HG03159 (cell line): Measurements from ENCODE around the gene ATP11A.

Source experiments
- ATAC-seq: cut with Tn5 transposase; IDR thresholded peaks from one replicate; pipeline ENCODE4 v1.9.1; 2021; ENCODE audit warnings: mild to moderate bottlenecking, moderate library complexity; ENCODE audit not compliant: unreplicated experiment

The ATP11A gene

GRCh38 chr13:112756511-112756966, 66.7 kb downstream of the ATP11A start:
- ATAC-seq, result no peak

GRCh38 chr13:112756967-112757758, 67.3 kb downstream of the ATP11A start:
- no peak for ATAC-seq

- ATAC-seq, result no peak
Measured at GRCh38 chr13:112757759-112758086, 67.9 kb downstream of the ATP11A start.

- ATAC-seq, result no peak
Measured at GRCh38 chr13:112759053-112759452, 69.2 kb downstream of the ATP11A start.

GRCh38 chr13:112759827-112760226, 70.0 kb downstream of the ATP11A start:
- ATAC-seq, result no peak

- no peak for ATAC-seq
Measured at GRCh38 chr13:112760435-112760834, 70.6 kb downstream of the ATP11A start.

- no peak for ATAC-seq
Measured at GRCh38 chr13:112760931-112761330, 71.1 kb downstream of the ATP11A start.

- no peak for ATAC-seq
Measured at GRCh38 chr13:112761701-112762689, 72.2 kb downstream of the ATP11A start.

- no peak for ATAC-seq
Measured at GRCh38 chr13:112762690-112763080, 72.8 kb downstream of the ATP11A start.

GRCh38 chr13:112764028-112764427, 74.2 kb downstream of the ATP11A start:
- no peak for ATAC-seq

GRCh38 chr13:112764864-112765561, 75.2 kb downstream of the ATP11A start:
- no peak for ATAC-seq

GRCh38 chr13:112765731-112766130, 75.9 kb downstream of the ATP11A start:
- no peak for ATAC-seq

- no peak for ATAC-seq
Measured at GRCh38 chr13:112766336-112766735, 76.5 kb downstream of the ATP11A start.

- peak; percentile 47 for ATAC-seq
Measured at GRCh38 chr13:112767506-112768471, 78.0 kb downstream of the ATP11A start.

- ATAC-seq, result no peak
Measured at GRCh38 chr13:112768795-112769481, 79.1 kb downstream of the ATP11A start.

- no peak for ATAC-seq
Measured at GRCh38 chr13:112769615-112770014, 79.8 kb downstream of the ATP11A start.

- ATAC-seq, result no peak
Measured at GRCh38 chr13:112770504-112770903, 80.7 kb downstream of the ATP11A start.

- ATAC-seq, result no peak
Measured at GRCh38 chr13:112771139-112771876, 81.5 kb downstream of the ATP11A start.
